Measurements from ENCODE around the gene VDAC1. TPM values are rescaled to one million over a fixed set of nuclear protein-coding genes. Genes with fewer than 3 reads are reported as not detected.
"Not testable (repeated sequence)": the region's sequence is repeated elsewhere in the genome, so short reads cannot be mapped to it uniquely, and the experiment has no call there.

VDAC1 gene
- total RNA-seq, 3 donors from 2014 or later, result 153 to 283 (median 246) TPM

DNA sequence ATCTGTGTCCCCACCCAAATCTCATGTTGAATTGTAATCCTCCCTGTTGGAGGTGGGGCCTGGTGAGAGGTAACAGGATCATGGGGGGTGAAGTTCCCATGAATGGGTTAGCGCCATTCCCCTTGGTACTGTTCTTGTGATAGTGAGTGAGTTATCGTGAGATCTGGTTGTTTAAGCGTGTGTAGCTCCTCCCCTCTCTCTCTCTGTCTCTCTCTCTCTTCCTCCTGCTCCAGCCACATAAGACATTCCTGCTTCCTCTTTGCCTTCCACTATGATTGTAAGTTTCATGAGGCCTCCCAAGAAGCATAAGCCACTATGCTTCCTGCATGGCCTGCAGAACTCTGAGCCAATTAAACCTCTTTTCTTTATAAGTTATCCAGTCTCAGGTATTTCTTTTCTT lies 65.1 kb downstream of the VDAC1 start:
- intact Hi-C loops (cut with DNase I, micrococcal nuclease), result no loop called here
- TF ChIP-seq, protein P1, sequence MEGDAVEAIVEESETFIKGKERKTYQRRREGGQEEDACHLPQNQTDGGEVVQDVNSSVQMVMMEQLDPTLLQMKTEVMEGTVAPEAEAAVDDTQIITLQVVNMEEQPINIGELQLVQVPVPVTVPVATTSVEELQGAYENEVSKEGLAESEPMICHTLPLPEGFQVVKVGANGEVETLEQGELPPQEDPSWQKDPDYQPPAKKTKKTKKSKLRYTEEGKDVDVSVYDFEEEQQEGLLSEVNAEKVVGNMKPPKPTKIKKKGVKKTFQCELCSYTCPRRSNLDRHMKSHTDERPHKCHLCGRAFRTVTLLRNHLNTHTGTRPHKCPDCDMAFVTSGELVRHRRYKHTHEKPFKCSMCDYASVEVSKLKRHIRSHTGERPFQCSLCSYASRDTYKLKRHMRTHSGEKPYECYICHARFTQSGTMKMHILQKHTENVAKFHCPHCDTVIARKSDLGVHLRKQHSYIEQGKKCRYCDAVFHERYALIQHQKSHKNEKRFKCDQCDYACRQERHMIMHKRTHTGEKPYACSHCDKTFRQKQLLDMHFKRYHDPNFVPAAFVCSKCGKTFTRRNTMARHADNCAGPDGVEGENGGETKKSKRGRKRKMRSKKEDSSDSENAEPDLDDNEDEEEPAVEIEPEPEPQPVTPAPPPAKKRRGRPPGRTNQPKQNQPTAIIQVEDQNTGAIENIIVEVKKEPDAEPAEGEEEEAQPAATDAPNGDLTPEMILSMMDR (IDR thresholded peaks at IDR 0.05), result no peak
- Histone ChIP-seq H3K36me3 (ENCODE audit: low read depth) (no peaks in the 10 kb centered on the region), H3K4me3 (no peak overlapping the region), H3K4me1 (ENCODE audit: low read depth) (no peaks in the 10 kb centered on the region), H3K9me3 (no peaks in the 10 kb centered on the region)
- ATAC-seq, result no peak
- no peak for DNase-seq

DNA sequence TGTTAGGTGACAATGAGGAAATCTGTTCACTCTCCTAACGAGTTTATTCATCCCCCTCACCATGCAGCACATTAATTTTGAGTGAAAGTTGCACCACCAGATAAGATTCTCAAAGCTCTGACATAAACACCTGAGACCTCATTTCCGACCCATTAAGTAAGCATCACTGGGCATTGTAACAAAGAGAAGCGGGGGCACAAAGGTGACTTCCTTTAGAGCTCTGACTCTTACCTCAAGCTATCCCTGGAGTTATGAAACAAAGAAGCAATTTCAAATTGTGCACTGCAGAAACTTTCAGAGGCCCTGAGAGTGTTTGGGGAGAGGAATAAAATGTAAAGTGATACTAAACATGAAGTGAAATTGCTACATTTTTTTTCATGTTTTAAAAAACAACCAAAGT lies 65.8 kb downstream of the VDAC1 start:
- H3K4me3 ChIP-seq, result no peak overlapping the region
- H3K4me1 ChIP-seq (ENCODE audit: low read depth), result no peaks in the 10 kb centered on the region
- no peaks in the 10 kb centered on the region for H3K9me3 ChIP-seq
- TF ChIP-seq, protein P1 (IDR thresholded peaks at IDR 0.05), result no peak
- intact Hi-C loops (cut with DNase I, micrococcal nuclease), result no loop called here
- no peaks in the 10 kb centered on the region for H3K36me3 ChIP-seq (ENCODE audit: low read depth)
- no peak for ATAC-seq
- DNase-seq, result no peak

DNA sequence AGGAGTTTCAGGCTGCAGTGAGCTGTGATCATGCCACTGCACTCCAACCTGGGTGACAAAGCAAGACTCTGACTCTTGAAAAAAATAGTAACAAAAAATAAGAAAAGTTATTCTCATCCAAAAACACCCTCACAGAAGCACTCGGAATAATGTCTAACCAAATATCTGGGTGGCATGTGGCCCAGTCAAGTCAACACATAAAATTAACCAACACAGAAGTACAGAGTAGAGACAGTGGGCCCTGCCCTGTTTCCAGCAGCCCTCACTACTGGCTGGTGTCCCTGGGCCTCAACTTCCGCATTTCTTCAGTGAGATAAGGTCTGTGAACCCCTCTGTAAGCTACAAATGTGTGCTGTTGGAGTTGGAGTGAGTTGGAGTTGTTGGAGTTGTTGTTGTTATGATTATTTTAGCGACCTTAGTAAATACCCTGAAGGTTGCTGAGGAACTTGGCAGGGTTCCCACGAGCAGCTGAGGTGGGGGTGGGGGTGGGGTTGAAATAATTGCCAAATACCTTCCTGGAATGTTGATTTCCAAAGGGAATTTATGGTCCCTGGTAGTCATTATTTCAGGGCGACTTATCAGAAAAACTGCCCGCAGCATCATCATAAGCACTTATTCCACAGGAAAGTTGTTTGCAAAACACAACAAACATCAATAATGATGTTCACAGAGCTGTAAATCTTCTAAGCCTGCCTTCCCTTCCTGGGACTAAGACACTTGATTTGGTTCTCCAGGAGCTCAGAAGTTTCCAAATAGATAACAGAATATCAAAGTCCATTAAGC lies 66.5 kb downstream of the VDAC1 start:
- intact Hi-C loops (cut with DNase I, micrococcal nuclease), result no loop called here

DNA sequence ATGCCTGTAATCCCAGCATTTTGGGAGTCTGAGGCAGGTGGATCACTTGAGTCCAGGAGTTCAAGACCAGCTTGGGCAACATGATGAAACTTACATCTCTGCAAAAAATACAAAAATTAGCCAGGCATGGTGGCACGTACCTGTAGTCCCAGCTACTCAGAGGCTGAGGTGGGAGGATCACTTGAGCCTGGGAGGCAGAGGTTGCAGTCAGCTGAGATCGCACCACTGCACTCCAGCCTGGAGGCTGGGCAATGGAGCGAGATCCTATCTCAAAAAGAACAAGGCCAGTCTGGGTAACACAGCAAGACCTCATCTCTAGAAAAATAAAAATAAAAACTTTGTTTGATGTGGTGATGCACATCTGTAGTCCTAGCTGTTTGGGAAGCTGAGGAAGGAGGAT lies 67.1 kb downstream of the VDAC1 start:
- intact Hi-C loops (cut with DNase I, micrococcal nuclease); H3K4me1 ChIP-seq (ENCODE audit: low read depth); H3K9me3 ChIP-seq; H3K4me3 ChIP-seq; ATAC-seq; DNase-seq; H3K36me3 ChIP-seq (ENCODE audit: low read depth): not testable (repeated sequence)

More for the DNA sequence above, 66.5 kb downstream of the VDAC1 start:
- ATAC-seq, result peak; percentile 14
- DNase-seq, result no peak
- Histone ChIP-seq H3K4me3 (no peak overlapping the region), H3K9me3 (no peaks in the 10 kb centered on the region), H3K36me3 (ENCODE audit: low read depth) (no peaks in the 10 kb centered on the region), H3K4me1 (ENCODE audit: low read depth) (no peaks in the 10 kb centered on the region)
- TF ChIP-seq, protein P1 (IDR thresholded peaks at IDR 0.05), result no peak

DNA sequence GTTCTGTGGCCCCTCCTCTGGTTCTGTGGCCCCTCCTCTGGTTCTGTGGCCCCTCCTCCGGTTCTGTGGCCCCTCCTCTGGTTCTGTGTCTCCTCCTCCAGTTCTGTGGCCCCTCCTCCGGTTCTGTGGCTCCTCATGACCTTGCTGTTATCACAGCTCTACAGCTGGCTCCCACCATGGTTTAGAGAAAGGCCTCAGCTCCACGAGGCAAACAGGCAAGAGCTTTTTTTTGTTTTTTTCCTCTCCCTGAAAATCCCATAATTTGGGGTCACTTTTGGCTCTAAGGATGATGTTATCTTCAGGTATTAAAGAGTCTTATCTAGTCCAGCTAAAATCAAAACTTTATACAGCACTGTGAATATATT lies 68.1 kb downstream of the VDAC1 start:
- no peak overlapping the region for H3K4me3 ChIP-seq
- no peaks in the 10 kb centered on the region for H3K36me3 ChIP-seq (ENCODE audit: low read depth)
- TF ChIP-seq, protein P1 (IDR thresholded peaks at IDR 0.05), result no peak
- H3K4me1 ChIP-seq (ENCODE audit: low read depth), result no peaks in the 10 kb centered on the region
- intact Hi-C loops (cut with DNase I, micrococcal nuclease), result no loop called here
- DNase-seq (no peak), ATAC-seq (no peak)
- H3K9me3 ChIP-seq, result no peaks in the 10 kb centered on the region

DNA sequence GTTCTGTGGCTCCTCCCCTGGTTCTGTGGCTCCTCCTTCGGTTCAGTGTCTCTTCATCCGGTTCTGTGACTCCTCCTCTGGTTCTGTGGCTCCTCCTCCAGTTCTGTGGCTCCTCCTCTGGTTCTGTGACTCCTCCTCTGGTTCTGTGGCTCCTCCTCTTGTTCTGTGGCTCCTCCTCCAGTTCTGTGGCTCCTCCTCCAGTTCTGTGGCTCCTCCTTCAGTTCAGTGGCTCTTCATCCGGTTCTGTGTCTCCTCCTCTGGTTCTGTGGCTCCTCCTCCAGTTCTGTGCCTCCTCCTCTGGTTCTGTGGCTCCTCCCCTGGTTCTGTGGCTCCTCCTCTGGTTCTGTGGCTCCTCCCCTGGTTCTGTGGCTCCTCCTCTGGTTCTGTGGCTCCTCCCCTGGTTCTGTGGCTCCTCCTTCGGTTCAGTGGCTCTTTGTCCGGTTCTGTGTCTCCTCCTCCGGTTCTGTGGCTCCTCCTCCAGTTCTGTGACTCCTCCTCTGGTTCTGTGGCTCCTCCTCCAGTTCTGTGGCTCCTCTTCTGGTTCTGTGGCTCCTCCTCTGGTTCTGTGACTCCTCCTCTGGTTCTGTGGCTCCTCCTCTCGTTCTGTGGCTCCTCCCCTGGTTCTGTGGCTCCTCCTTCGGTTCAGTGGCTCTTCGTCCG lies 68.7 kb downstream of the VDAC1 start:
- H3K4me3 ChIP-seq; DNase-seq; intact Hi-C loops (cut with DNase I, micrococcal nuclease); H3K4me1 ChIP-seq (ENCODE audit: low read depth); H3K9me3 ChIP-seq; H3K36me3 ChIP-seq (ENCODE audit: low read depth); ATAC-seq: not testable (repeated sequence)
